Cortex of kidney (tissue), 1 donor: Measurements from ENCODE around the gene VSTM2L.

Source experiments
- DNase-seq: peaks from one replicate; lab custom pipeline; 2025; lab: John Stamatoyannopoulos, UW

Gene VSTM2L

DNA sequence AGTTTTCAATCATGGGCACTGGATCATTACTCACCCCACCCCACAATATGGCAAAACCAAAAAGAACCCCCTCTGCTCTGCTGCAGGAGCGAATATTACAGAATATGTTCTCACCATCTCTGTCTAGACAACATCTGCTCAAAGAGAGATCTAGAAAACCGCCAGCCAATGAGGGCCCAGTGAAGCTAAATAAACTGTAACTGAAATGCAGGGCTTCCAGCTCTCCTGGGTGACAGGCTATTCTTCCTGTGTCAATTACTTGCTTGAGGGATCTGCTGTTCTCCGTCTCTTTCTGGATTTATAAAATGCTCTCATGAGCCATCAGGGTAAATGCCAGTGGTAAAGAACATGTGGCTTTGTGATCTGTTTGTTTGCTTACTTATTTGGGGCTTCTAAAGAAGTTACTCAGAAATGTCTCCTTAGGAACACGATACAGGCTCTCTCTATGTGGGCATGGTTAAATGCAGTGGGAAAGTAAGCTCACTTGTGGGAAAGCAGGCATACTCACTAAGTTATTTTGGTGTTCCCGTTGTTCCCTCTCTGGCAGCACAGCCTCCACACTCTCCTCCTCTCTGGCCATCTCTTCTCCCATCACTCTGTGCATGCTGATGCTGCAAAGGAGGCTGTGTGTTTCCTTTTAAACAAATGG is 85.5 kb downstream of the VSTM2L start:
- no peak for DNase-seq

DNA sequence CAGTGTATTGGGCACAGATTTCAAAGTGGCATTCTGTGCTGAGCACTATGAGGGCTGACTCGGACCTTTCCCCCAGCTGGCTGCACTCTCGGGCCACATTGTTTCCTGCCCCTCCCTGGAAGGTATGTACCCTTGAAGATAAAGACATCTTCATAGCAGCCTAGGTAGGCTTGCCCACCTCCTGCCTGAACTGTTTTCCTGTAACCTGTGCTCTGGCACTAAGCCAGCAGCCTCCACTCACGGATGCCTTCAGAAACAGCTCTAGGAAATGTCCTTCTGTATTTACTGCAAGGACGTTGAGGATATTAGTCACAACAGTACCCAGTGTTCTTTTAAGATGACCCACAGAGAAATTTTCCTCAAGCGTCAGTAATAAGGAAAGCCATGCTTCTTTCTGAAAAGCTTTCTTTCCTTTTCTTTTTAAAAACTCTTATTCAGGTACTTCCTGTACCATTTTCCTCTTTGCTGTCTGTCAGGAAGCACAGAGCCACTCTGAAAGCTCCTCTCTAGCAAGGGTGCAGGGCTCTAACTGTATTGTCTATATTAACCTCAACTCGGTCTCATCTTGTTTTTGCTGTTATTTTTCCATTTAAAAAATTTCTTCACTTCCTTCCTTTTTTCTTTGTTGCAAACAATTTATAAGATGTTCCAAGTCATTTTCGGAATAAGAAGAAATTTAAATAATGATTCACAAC is 86.8 kb downstream of the VSTM2L start:
- no peak for DNase-seq

- DNase-seq: no peak
These were observed 87.7 kb downstream of the VSTM2L start for GRCh38 chr20:37990571-37991151.

DNA sequence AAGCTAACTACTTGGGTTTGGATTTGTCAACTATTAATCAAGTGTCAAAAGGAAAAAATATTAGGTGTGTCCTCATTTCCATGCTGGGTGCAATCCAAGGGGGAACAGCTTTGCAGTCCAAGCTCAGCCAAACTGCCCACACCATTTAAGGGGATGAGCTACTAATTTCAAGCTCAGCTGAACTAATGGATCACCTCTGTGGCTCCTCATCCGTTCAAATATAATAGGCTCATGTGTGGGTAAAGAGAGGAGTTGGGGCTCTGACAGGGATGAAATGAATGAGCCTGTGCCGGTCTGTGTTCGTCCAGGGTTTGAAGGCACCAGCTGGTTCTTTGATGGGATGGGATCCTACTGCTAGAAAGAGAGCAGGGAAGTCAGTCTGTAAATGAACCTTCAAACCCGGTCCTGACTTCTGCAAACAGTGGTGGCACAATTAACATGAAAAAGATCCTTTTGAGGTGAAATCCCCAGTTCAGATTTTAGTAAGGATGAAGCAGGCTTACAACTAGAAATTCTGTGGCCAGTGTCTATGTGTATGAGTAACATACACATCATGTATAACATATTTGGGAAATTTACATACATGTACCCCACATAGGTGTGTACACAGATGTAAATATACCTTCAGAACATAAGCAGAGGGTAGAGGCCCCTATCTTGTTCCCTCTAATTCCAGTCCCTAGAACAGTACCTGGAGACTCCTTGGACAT is 88.4 kb downstream of the VSTM2L start:
- DNase-seq: no peak

GRCh38 chr20:37991908-37992307 is 89.0 kb downstream of the VSTM2L start:
- DNase-seq: no peak

GRCh38 chr20:37992802-37993409 is 90.0 kb downstream of the VSTM2L start:
- no peak for DNase-seq

DNA sequence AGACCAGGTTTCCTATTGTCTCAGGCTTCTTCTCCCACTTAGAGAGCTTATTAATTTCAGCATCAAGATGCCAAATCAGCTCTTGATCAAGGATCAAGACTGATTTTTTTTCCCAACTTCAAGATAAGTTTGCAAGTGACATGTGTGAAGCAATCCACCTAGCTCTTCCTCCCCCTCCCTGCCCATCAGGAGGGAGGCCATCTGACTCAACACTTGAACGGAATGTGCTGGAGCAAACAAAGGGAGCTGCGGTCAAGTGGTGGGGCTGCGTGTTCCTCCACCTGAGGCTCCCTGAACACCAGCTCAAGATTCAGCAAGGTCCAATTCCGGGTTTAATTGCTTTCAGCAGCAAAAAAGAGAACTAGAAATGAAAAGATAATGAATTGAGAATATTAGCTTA is 91.6 kb downstream of the VSTM2L start:
- no peak for DNase-seq
